ENCODE results near the gene ERCC1.
"Not testable (repeated sequence)": the region's sequence is repeated elsewhere in the genome, so short reads cannot be mapped to it uniquely, and the experiment has no call there.

The ERCC1 gene

DNA sequence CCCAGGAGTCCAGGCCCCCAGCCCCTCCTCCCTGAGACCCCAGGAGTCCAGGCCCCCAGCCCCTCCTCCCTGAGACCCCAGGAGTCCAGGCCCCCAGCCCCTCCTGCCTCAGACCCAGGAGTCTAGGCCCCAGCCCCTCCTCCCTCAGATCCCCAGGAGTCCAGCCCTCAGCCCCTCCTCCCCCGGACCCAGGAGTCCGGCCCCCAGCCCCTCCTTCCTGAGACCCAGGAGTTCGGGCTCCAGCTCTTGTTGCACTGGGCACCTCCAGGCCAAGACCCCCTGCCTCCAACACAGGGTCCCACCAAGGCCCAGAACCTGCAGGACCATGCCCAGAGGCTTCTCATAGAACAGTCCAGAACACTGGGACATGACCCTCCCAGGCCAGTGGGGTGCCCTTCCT lies 3.8 kb downstream of the ERCC1 start:
- no peaks in the 10 kb centered on the region for H3K36me3 ChIP-seq
- no peak overlapping the region for H3K27ac ChIP-seq
- H3K9me3 ChIP-seq: no peaks in the 10 kb centered on the region
- no peak overlapping the region for H3K4me3 ChIP-seq (ENCODE audit: low read depth in 1 of 2, low read length in 1 of 2)
- no peaks in the 10 kb centered on the region for H3K27me3 ChIP-seq
- TF ChIP-seq, protein P1, sequence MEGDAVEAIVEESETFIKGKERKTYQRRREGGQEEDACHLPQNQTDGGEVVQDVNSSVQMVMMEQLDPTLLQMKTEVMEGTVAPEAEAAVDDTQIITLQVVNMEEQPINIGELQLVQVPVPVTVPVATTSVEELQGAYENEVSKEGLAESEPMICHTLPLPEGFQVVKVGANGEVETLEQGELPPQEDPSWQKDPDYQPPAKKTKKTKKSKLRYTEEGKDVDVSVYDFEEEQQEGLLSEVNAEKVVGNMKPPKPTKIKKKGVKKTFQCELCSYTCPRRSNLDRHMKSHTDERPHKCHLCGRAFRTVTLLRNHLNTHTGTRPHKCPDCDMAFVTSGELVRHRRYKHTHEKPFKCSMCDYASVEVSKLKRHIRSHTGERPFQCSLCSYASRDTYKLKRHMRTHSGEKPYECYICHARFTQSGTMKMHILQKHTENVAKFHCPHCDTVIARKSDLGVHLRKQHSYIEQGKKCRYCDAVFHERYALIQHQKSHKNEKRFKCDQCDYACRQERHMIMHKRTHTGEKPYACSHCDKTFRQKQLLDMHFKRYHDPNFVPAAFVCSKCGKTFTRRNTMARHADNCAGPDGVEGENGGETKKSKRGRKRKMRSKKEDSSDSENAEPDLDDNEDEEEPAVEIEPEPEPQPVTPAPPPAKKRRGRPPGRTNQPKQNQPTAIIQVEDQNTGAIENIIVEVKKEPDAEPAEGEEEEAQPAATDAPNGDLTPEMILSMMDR (IDR thresholded peaks at IDR 0.05): no peak
- H3K4me1 ChIP-seq (ENCODE audit: control insufficient read depth in 1 of 2, insufficient read depth in 1 of 2, low read depth in 1 of 2, low read length in 1 of 2): peaks cover 26 to 27% of the 10 kb centered on the region in 2 experiments

DNA sequence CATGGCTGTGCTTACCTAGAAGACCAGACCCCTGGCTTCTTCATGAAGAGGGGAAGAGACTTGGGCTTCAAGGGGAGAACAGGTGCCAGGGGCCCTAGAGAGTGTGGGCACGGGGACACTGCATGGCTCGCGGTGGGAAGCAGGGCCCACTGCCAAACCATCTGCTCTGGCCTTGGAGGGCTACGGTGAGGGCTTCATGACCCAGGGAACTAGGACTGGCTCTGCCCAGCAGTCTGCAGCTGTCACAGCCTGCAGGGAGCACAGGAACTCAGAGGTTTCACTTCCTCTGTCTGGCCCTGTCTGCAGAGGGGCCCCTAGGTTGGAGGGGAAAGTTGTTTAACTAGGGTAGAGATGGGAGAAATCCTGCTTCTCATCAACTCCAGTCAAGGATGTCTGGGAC lies 4.3 kb downstream of the ERCC1 start:
- TF ChIP-seq, protein P1 (IDR thresholded peaks at IDR 0.05): no peak
- Histone ChIP-seq H3K4me3 (ENCODE audit: low read depth in 1 of 2, low read length in 1 of 2) (no peak overlapping the region), H3K27ac (no peak overlapping the region), H3K36me3 (no peaks in the 10 kb centered on the region), H3K27me3 (no peaks in the 10 kb centered on the region), H3K9me3 (no peaks in the 10 kb centered on the region), H3K4me1 (ENCODE audit: control insufficient read depth in 1 of 2, insufficient read depth in 1 of 2, low read depth in 1 of 2, low read length in 1 of 2) (peaks cover 23 to 27% of the 10 kb centered on the region in 2 experiments)

DNA sequence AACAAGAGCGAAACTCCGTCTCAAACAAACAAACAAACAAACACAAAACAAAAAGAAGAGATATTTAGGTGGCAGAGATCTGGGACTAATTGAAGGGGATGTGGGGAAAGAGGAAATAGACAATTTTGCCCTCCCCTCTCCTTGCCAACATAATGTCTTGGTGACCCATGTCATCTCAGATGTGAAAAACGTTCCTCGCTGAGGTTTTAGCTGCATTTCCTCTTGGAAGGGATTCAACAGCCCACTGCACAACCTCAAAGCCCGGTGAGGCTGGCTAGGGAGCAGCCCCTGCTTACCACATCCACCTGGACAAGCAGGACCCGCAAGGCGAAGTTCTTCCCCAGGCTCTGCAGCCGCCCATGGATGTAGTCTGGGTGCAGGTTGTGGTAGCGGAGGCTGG lies 4.9 kb downstream of the ERCC1 start:
- Histone ChIP-seq H3K9me3 (no peaks in the 10 kb centered on the region), H3K4me1 (ENCODE audit: control insufficient read depth in 1 of 2, insufficient read depth in 1 of 2, low read depth in 1 of 2, low read length in 1 of 2) (peaks cover 17 to 22% of the 10 kb centered on the region in 2 experiments), H3K27me3 (no peaks in the 10 kb centered on the region), H3K36me3 (peaks cover 3% of the 10 kb centered on the region), H3K27ac (no peak overlapping the region), H3K4me3 (ENCODE audit: low read depth in 1 of 2, low read length in 1 of 2) (no peak overlapping the region)
- TF ChIP-seq, protein P1 (IDR thresholded peaks at IDR 0.05): no peak

DNA sequence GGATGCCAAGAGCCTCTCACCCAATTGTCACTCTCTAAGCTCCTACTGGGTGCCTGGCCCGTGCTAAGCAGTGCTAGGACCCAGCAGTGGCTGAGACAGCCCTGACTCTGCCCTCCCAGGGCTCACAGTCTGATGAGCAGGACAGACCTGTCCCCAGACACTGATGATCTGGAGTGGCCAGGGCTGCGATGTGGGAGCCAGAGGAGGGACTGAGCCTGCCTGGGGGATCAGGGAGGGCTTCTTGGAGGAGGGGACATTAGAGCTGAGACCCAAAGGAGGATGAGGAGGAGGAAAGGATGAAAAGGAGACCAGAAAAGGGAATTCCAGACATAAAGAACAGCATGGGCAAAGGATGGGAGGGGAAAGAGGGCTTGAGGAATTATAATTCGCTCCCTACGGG lies 6.6 kb downstream of the ERCC1 start:
- H3K27ac ChIP-seq: no peak overlapping the region

DNA sequence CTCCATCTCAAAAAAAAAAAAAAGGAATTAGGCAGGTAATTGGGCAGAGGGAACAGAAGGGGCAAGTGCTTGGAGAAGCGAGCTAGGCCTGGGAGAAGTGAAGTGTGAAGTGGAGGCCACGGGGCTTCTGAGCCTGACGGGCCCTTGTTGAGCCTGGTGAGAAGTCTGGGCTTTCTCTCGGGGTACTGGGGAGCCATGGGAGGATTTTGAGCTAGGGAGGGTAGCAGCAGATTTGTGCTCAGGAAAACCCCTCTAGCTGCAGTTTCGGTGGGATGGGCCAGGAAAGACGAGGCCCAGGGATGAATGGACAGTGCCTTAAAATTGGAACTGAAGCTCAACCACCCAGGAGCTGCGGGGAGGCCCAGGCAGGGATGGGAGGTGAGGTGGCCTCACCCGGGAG lies 9.2 kb downstream of the ERCC1 start:
- no peaks in the 10 kb centered on the region for H3K27me3 ChIP-seq
- H3K4me3 ChIP-seq (ENCODE audit: low read depth in 1 of 2, low read length in 1 of 2): no peak overlapping the region
- no peak overlapping the region for H3K27ac ChIP-seq
- H3K36me3 ChIP-seq: peaks cover 6% of the 10 kb centered on the region
- H3K4me1 ChIP-seq (ENCODE audit: control insufficient read depth in 1 of 2, insufficient read depth in 1 of 2, low read depth in 1 of 2, low read length in 1 of 2): peaks cover 4 to 8% of the 10 kb centered on the region in 2 experiments
- H3K9me3 ChIP-seq: no peaks in the 10 kb centered on the region
- TF ChIP-seq, protein P1 (IDR thresholded peaks at IDR 0.05): no peak

More for the DNA sequence above, 6.6 kb downstream of the ERCC1 start:
- Histone ChIP-seq H3K4me3 (ENCODE audit: low read depth in 1 of 2, low read length in 1 of 2) (no peak overlapping the region), H3K9me3 (no peaks in the 10 kb centered on the region), H3K4me1 (ENCODE audit: control insufficient read depth in 1 of 2, insufficient read depth in 1 of 2, low read depth in 1 of 2, low read length in 1 of 2) (peaks cover 6 to 9% of the 10 kb centered on the region in 2 experiments), H3K27me3 (no peaks in the 10 kb centered on the region), H3K36me3 (peaks cover 6% of the 10 kb centered on the region)
- TF ChIP-seq, protein P1 (IDR thresholded peaks at IDR 0.05): no peak

DNA sequence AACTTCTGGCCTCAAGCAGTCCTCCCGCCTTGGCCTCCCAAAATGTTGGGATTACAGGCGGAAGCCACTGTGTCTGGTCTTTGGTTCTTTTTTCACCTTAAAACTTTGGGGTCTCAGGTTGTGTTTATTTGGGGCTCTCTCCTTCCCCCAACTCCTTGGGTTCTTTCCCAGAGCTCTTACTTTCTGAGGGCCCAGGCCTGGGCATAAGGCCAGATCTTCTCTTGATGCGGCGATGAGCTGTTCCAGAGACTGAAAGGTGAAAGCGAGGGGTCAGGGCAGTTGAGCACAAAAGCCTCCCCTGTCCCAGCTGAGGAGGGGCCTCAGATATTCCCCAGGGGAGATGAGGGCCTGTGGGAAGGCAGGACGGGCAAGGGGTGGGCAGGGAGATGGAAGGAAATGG lies 10.2 kb downstream of the ERCC1 start:
- Histone ChIP-seq H3K4me3 (ENCODE audit: low read depth in 1 of 2, low read length in 1 of 2) (no peak overlapping the region), H3K27ac (no peak overlapping the region), H3K36me3 (peaks cover 6% of the 10 kb centered on the region), H3K9me3 (no peaks in the 10 kb centered on the region), H3K4me1 (ENCODE audit: control insufficient read depth in 1 of 2, insufficient read depth in 1 of 2, low read depth in 1 of 2, low read length in 1 of 2) (no peaks in the 10 kb centered on the region), H3K27me3 (no peaks in the 10 kb centered on the region)
- TF ChIP-seq, protein P1 (IDR thresholded peaks at IDR 0.05): no peak

DNA sequence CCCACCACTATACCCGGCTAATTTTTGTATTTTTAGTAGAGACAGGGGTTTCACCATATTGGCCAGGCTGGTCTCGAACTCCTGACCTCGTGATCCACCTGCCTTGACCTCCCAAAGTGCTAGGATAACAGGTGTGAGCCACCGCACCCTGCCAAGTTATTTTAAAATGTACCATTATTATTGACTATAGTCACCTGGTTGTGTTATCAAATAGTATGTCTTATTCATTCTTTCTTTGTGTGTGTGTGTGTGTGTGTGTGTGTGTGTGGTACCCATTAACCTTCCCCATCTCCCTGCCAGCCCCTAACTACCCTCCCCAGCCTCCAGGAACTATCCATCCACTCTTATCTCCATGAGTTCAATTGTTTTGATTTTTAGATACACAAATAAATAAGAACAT lies 13.4 kb downstream of the ERCC1 start:
- not testable (repeated sequence) for H3K4me3 ChIP-seq (ENCODE audit: low read depth in 1 of 2, low read length in 1 of 2); H3K27ac ChIP-seq; H3K36me3 ChIP-seq; H3K9me3 ChIP-seq
- Histone ChIP-seq H3K27me3 (peaks cover 18% of the 10 kb centered on the region), H3K4me1 (ENCODE audit: control insufficient read depth in 1 of 2, insufficient read depth in 1 of 2, low read depth in 1 of 2, low read length in 1 of 2) (peaks cover 16 to 17% of the 10 kb centered on the region in 2 experiments)

Measured in neutrophil (primary cell).